GM10248 (cell line): Measurements from ENCODE around the gene NRP2.

ENCODE experiments used
- CTCF ChIA-PET: fragments of 300-600 bp; sonication (Branson Sonifier 250); formaldehyde crosslinking; extraction: SDS; loops from one replicate; lab custom pipeline; 2021; ENCODE audit warnings: antibody characterized with exemption; lab: Yijun Ruan, JAX
- POLR2A ChIA-PET: fragments of 350-650 bp; sonication (Branson Sonifier 250); formaldehyde crosslinking; extraction: SDS; loops from one replicate; lab custom pipeline; 2020; ENCODE audit warnings: antibody characterized with exemption; lab: Yijun Ruan, JAX
- DNase-seq: peaks from one replicate; pipeline ENCODE4 v3.0.0; 2012; ENCODE audit errors: extremely low spot score
- CTCF ChIP-seq: IDR thresholded peaks from 2 replicates; pipeline ENCODE4 v1.5.1; 2012; ENCODE audit warnings: mild to moderate bottlenecking, low read depth; ENCODE audit errors: extremely low read depth, missing control alignments, control extremely low read depth

The NRP2 gene

GRCh38 chr2:205733082-205733481, 50.8 kb downstream of the NRP2 start:
- ChIA-PET POLR2A (no interaction called here), CTCF (no interaction called here)
- no peak for DNase-seq
- no peak for TF ChIP-seq CTCF

- ChIA-PET CTCF (interaction anchor here (1.7 kb wide), 1 partner anchor 9 kb away, joined by 3 read pairs; no protein-coding TSS in a partner anchor), POLR2A (no interaction called here)
- TF ChIP-seq CTCF = no peak
- no peak for DNase-seq
Observed at GRCh38 chr2:205733648-205734047, 51.3 kb downstream of the NRP2 start.

GRCh38 chr2:205734436-205735037, 52.2 kb downstream of the NRP2 start:
- POLR2A ChIA-PET = no interaction called here
- no peak for TF ChIP-seq CTCF
- CTCF ChIA-PET = interaction anchor here (1.3 to 1.7 kb wide), 2 partner anchors 10 to 41 kb away, joined by 3 read pairs; no protein-coding TSS in a partner anchor
- no peak for DNase-seq

- TF ChIP-seq CTCF = no peak
- no peak for DNase-seq
- CTCF ChIA-PET = no interaction called here
- POLR2A ChIA-PET = no interaction called here
Observed at GRCh38 chr2:205738117-205738968, 56.0 kb downstream of the NRP2 start.

GRCh38 chr2:205739620-205740019, 57.3 kb downstream of the NRP2 start:
- DNase-seq = no peak
- ChIA-PET CTCF (interaction anchor here (0.8 kb wide), 1 partner anchor 186 kb away, joined by 4 read pairs; no protein-coding TSS in a partner anchor), POLR2A (no interaction called here)
- TF ChIP-seq CTCF = no peak

GRCh38 chr2:205740381-205740780, 58.1 kb downstream of the NRP2 start:
- CTCF ChIA-PET = interaction anchor here (0.8 to 1.2 kb wide), 3 partner anchors 9 to 186 kb away, joined by 3 to 4 read pairs (median 3); no protein-coding TSS in a partner anchor
- no peak for DNase-seq
- POLR2A ChIA-PET = no interaction called here
- TF ChIP-seq CTCF = no peak
